HG02885 (cell line): ENCODE measurements around the gene CAMK2N2.

Experiments
- ATAC-seq: cut with Tn5 transposase; IDR thresholded peaks from one replicate; pipeline ENCODE4 v1.9.1; 2021; ENCODE audit warnings: mild to moderate bottlenecking; ENCODE audit not compliant: unreplicated experiment, poor library complexity

The CAMK2N2 gene

GRCh38 chr3:184229394-184230080, 31.8 kb downstream of the CAMK2N2 start, which contains the start of gene VWA5B2:
Gene VWA5B2 (plus strand): TSS chr3:184229585. CDS start chr3:184230529, 944 bp downstream.
- peak; percentile 65 for ATAC-seq

DNA sequence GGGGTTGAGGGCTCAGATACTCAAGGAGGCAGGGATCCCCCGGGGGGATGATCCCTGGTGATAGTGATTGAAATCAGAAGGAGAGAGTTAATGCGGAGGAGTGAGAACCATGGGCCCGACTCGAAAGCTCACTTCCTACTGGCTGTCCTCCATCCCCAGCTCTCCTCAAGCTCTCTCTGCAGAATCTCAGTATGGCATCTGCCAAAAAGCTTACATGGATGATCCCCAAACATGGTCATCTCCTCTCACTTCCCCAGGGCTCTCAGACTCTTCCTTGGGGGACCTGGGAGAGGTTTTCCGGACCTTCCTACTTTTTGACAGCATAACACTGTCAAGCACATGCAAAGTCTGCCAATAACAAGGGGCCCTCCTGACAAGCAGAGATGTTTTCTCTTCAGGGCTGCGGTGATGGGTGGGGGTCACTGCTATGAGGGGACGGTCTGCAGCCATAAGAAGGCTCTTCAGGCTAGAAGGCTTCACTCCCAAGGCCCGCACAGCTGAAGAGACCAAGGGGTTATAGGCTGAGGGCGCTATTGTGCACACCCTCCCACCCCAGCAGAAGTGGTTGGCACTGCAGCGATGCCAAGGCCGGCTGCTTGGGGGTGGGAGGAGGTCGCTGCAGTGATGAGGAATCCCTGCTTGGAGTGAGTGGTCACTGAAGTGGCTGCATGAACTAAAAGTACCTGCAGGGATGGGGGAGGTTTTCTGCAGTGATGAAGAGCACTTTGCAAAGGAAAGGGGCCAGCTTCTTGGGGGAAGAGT, 32.8 kb downstream of the CAMK2N2 start:
- no peak for ATAC-seq

DNA sequence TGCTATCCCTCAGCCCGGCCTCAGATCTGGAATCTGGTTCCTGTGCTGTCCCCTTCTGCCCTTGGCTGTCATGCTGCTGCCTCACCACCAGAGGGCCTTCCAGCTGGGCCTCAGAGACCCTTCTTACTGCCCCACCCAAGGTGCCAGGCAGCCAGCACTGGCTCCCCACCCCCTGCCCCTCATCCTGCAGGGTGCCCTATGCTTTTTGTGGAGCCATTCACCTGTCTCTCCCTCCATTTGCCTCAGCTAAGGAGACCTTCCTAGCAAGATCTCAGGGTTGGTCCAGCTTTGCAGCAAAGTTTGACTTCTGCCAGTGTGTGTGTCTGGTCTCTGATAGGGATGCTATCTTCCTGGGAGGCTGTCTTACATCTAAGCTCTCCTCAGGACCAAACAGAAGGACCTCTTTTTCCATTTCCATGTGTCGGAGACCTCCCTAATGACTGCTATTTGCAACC, 33.8 kb downstream of the CAMK2N2 start:
- no peak for ATAC-seq

- ATAC-seq, result no peak
These were observed 37.4 kb downstream of the CAMK2N2 start for GRCh38 chr3:184223946-184224345.

GRCh38 chr3:184222521-184222920, 38.8 kb downstream of the CAMK2N2 start:
- ATAC-seq, result no peak

DNA sequence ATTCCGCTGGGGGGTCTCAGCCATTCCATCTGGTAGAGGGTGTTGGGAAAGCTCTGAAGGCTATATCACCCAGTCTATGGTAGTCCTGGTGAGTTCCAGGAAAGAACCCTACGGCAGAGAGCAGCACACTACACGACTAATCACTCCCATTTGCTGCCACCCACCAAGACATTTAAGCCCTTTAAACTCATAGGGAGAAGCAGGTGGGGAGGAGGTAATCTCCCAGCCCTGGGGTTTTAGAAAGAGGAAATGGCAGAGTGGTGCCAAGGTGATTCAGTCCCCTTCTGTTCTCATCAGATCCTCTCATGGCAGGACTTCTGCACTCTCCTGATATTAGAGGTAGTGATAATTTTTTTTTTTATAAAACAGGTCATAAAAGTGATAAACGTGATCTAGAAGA, 42.5 kb downstream of the CAMK2N2 start:
- ATAC-seq, result no peak

DNA sequence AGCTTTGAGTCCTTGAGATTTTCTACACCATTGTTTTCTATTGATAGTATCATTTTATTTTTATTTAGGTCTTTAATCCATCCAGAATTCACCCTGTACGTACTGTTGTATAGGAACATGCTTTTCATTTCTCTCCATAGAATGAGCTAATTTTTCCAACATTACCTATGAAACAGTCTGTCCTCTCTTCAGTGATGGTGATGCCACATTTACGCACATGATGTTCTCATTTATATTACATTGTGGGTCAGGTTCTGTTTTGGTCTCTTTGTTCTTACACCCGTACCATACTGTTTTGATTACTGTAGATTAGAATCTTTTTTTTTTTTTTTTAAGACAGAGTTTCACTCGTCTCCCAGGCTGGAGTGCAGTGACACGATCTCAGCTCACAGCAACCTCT, 49.6 kb downstream of the CAMK2N2 start:
- no peak for ATAC-seq

DNA sequence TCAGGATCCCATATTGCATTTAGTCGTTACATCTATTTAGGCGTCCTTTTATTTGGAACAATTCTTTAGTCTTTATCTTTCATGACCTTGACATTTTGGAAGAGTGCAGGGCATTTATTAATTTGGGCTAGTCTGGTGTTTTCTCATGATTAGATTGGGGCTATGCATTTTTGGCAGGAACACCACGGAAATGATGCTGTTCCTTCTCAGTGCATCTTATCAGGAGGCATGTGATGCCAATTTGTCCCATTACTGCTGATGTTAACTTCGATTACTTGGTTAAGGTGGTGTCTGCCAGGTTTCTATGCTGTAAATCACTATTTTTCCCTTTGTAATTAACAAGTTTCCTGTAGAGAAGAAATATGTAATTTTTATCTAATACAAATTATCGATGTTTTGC, 50.1 kb downstream of the CAMK2N2 start:
- ATAC-seq, result no peak
